Mesothelial cell of epicardium (in vitro differentiated cells): ENCODE data around the gene UGCG. TPM values are rescaled to one million over a fixed set of nuclear protein-coding genes. Genes with fewer than 3 reads are reported as not detected.
A peak's percentile ranks its signal among the peaks of the same experiment; 100 is the strongest.

Source experiments
- DNase-seq, 2 experiments: peaks; one replicate each; pipeline ENCODE4 v3.0.0; 2021; ENCODE audit warnings: low spot score in 2 of 2; ENCODE audit not compliant: unreplicated experiment in 2 of 2
- H3K27ac Mint-ChIP-seq: 2 replicates; pipeline ENCODE4 v1.8.0; 2021; ENCODE audit warnings: mixed read lengths
- H3K27me3 Mint-ChIP-seq: 2 replicates; pipeline ENCODE4 v1.8.0; 2021; ENCODE audit warnings: low read depth, mixed read lengths
- H3K36me3 Mint-ChIP-seq: 2 replicates; pipeline ENCODE4 v1.8.0; 2021; ENCODE audit warnings: mixed read lengths
- H3K4me1 Mint-ChIP-seq: 2 replicates; pipeline ENCODE4 v1.8.0; 2021; ENCODE audit warnings: mixed read lengths
- H3K4me3 Mint-ChIP-seq: 2 replicates; pipeline ENCODE4 v1.8.0; 2021; ENCODE audit warnings: mild to moderate bottlenecking, moderate library complexity, mixed read lengths
- H3K9me3 Mint-ChIP-seq: 2 replicates; pipeline ENCODE4 v1.8.0; 2021; ENCODE audit warnings: mixed read lengths
- CTCF ChIP-seq: fragments of 200-600 bp; sonication (generic); IDR thresholded peaks from one replicate; pipeline ENCODE4 v1.5.0; 2021; ENCODE audit warnings: antibody characterized with exemption; ENCODE audit not compliant: unreplicated experiment
- total RNA-seq: library from RNA; stranded (reverse); gene quantifications from 3 replicates; pipeline ENCODE4 v1.2.1, GENCODE V29; 2021

UGCG gene
- total RNA-seq, 1 donor from 2014 or later: 27.0 TPM

- H3K4me1 Mint-ChIP-seq: peaks cover 19% of the 10 kb centered on the region
- H3K27me3 Mint-ChIP-seq: no peaks in the 10 kb centered on the region
- no peaks in the 10 kb centered on the region for H3K9me3 Mint-ChIP-seq
- no peak overlapping the region for H3K4me3 Mint-ChIP-seq
- no peak for TF ChIP-seq CTCF
- H3K27ac Mint-ChIP-seq: peak overlapping the region; percentile 58
- DNase-seq: no peak
- peaks cover 4% of the 10 kb centered on the region for H3K36me3 Mint-ChIP-seq
Measured at GRCh38 chr9:111909444-111909843, 12.8 kb downstream of the UGCG start.

GRCh38 chr9:111910428-111910827, 13.8 kb downstream of the UGCG start:
- H3K4me1 Mint-ChIP-seq: peaks cover 24% of the 10 kb centered on the region
- no peak for TF ChIP-seq CTCF
- no peaks in the 10 kb centered on the region for H3K9me3 Mint-ChIP-seq
- H3K27ac Mint-ChIP-seq: no peak overlapping the region
- DNase-seq: no peak
- H3K27me3 Mint-ChIP-seq: no peaks in the 10 kb centered on the region
- H3K36me3 Mint-ChIP-seq: peaks cover 4% of the 10 kb centered on the region
- H3K4me3 Mint-ChIP-seq: no peak overlapping the region

- H3K27me3 Mint-ChIP-seq: no peaks in the 10 kb centered on the region
- peaks cover 3% of the 10 kb centered on the region for H3K36me3 Mint-ChIP-seq
- no peak overlapping the region for H3K4me3 Mint-ChIP-seq
- TF ChIP-seq CTCF: no peak
- peaks cover 27% of the 10 kb centered on the region for H3K4me1 Mint-ChIP-seq
- no peak for DNase-seq
- no peaks in the 10 kb centered on the region for H3K9me3 Mint-ChIP-seq
- no peak overlapping the region for H3K27ac Mint-ChIP-seq
Measured at GRCh38 chr9:111913159-111913558, 16.5 kb downstream of the UGCG start.

- no peak for DNase-seq
- H3K9me3 Mint-ChIP-seq: no peaks in the 10 kb centered on the region
- H3K4me3 Mint-ChIP-seq: no peak overlapping the region
- H3K27me3 Mint-ChIP-seq: no peaks in the 10 kb centered on the region
- peaks cover 17% of the 10 kb centered on the region for H3K4me1 Mint-ChIP-seq
- no peak for TF ChIP-seq CTCF
- peak overlapping the region; percentile 77 for H3K27ac Mint-ChIP-seq
- H3K36me3 Mint-ChIP-seq: peaks cover 10% of the 10 kb centered on the region
Measured at GRCh38 chr9:111914749-111915424, 18.3 kb downstream of the UGCG start.

DNA sequence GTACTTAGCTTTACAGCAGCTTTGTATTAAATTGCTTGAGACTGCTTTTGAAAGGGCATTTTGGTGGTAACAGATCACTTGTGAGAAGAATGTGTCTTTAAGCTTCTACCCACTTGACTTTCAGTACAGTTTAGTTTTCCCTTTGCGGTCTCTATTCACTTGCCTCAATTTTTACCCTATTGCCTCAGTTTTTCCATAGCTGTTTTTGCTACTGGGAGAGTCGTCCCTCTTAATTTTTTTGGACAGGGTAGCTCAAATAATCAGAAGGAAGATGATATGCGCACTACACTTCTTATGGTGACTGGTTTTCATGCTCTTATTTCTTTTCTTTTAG, 18.8 kb downstream of the UGCG start:
- Mint-ChIP-seq H3K36me3 (peaks cover 13% of the 10 kb centered on the region), H3K9me3 (no peaks in the 10 kb centered on the region), H3K27me3 (no peaks in the 10 kb centered on the region), H3K27ac (peak overlapping the region; percentile 62), H3K4me1 (peaks cover 17% of the 10 kb centered on the region), H3K4me3 (no peak overlapping the region)
- no peak for DNase-seq
- no peak for TF ChIP-seq CTCF

GRCh38 chr9:111916234-111916645, 19.6 kb downstream of the UGCG start:
- Mint-ChIP-seq H3K36me3 (peaks cover 13% of the 10 kb centered on the region), H3K4me1 (peaks cover 17% of the 10 kb centered on the region), H3K27ac (no peak overlapping the region), H3K27me3 (no peaks in the 10 kb centered on the region), H3K4me3 (no peak overlapping the region), H3K9me3 (no peaks in the 10 kb centered on the region)
- DNase-seq: no peak
- TF ChIP-seq CTCF: no peak
